CD4-positive, alpha-beta T cell treated with Interleukin-10 for 1 hour (primary cell): ENCODE measurements around the gene DDX27.
"Not testable (repeated sequence)": the region's sequence is repeated elsewhere in the genome, so short reads cannot be mapped to it uniquely, and the experiment has no call there.

Experiments used
- DNase-seq: peaks from one replicate; pipeline ENCODE4 v3.0.0-alpha.2; 2020

The DDX27 gene

DNA sequence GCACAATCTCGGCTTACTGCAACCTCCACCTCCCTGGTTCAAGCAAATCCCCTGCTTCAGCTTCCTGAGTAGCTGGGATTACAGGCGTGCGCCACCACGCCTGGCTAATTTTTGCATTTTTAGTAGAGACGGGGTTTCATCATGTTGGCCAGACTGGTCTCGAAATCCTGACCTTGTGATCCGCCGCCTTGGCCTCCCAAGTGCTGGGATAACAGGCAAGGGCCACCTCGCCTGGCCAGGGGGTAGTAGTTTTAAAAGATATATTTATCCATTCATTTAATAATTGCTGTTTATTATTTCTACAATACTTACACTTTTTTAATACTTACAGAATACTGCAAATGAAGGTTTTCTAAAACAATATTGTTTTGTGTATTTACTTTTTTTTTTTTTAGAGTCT is 15.5 kb upstream of the DDX27 start:
- DNase-seq: no peak

GRCh38 chr20:49207076-49207475 is 12.1 kb upstream of the DDX27 start:
- no peak for DNase-seq

GRCh38 chr20:49210101-49210756 is 9.0 kb upstream of the DDX27 start:
- DNase-seq: no peak

DNA sequence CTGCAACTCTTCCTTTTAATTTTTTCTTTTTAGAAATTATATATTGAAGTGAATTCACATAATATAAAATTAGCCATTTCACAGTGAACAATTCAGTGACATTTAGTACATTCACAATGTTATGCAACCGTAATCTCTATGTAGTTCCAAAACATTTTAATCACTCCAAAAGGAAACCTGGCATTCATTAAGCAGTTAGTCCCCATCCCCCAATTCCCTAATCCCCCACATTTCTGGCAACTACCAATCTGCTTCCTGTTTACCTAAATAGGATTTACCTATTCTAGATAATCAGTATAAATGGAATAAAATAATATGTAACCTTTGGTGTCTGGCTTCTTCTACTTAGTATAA is 8.5 kb upstream of the DDX27 start:
- DNase-seq: no peak

DNA sequence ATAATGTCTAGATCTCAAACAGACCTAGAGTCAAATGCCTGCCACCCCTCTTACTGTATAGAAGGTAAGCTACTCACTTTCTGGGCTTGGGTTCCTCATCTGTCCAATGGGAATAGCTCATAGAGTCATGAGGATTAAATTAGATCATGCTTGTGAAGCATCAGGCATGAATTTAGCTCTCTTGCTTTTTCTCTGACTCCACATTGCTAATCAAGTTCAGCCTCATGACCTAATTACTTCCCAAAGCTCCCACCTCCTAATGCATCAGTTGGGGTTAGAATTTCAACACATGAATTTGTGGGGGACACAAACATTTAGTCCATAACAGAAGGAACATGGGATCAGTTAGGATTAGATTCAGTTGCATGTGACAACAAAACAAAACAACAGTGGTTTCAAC is 4.6 kb upstream of the DDX27 start:
- no peak for DNase-seq

GRCh38 chr20:49215232-49215631 is 4.0 kb upstream of the DDX27 start:
- no peak for DNase-seq

GRCh38 chr20:49216991-49217578 is 2.1 kb upstream of the DDX27 start:
- DNase-seq: peak; percentile 91

GRCh38 chr20:49218739-49219090 is 501 bp upstream of the DDX27 start:
- not testable (repeated sequence) for DNase-seq

GRCh38 chr20:49219924-49220831 is 962 bp downstream of the DDX27 start:
- no peak for DNase-seq

GRCh38 chr20:49225896-49226295 is 6.7 kb downstream of the DDX27 start:
- DNase-seq: no peak

- no peak for DNase-seq
These were observed 9.5 kb downstream of the DDX27 start for GRCh38 chr20:49228676-49229075.

GRCh38 chr20:49229381-49229780 is 10.2 kb downstream of the DDX27 start:
- no peak for DNase-seq

DNA sequence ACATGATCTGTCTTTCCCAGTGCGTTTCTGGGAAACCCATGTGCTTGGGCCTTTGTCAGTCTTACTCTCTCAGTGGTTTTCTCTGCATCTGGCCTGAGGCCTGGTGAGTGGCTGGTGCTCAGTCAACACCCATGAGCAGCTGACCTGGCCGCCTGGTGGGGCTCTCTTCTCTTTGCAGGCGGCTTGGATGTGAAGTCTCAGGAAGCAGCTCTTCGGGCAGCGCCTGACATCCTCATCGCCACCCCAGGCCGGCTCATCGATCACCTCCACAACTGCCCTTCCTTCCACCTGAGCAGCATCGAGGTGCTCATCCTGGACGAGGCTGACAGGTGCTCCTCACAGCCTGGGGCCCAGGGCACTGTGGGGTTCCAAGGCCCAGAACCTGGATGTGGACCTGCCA is 10.8 kb downstream of the DDX27 start:
- no peak for DNase-seq

DNA sequence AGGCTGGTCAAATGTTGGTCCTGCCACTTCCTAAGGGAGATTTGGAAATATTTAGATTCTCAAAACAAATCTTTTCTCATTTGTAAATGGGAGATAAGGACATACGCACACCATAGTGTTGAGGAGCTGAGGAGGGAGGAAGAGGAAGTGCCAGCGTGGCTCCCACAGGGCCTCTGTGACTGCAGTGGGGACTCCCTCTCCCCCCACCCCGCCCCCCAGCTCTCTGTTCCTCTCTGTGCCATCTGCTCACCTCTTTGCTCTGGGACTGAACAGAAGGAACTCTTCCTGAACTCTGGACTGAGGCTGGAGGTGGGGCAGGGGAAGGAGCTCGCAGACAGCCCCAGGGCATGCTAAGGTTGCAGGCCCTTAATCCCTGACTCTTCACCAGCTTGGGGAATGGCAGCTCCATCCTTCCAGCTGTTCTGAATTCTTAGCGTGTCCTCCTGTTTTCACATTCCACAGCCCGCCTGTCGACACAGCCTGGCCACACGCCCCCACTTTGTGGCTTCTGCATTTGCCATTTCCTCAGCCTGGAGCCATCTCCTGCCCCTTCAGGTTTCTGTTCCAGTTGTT is 11.4 kb downstream of the DDX27 start:
- DNase-seq: no peak

DNA sequence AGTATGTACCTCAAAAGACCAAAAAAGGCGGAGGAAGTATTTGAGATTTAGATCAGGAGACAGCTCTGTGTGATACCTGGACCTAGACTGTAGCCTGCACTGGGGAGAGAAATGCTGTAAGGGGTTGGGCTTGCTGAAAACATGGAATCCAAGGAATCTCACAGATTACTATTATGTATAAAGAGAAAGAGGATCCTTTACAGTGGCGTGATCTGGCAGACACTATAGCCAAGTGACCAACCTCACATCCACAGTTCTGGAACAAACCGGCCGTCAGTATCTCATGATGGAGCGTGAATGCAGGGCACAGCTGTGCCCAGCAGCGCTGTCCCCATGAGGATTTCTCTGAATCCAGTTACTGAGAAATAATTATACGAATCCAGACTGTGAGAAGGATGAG is 12.3 kb downstream of the DDX27 start:
- no peak for DNase-seq

GRCh38 chr20:49233226-49233625 is 14.0 kb downstream of the DDX27 start:
- no peak for DNase-seq

GRCh38 chr20:49234831-49235230 is 15.6 kb downstream of the DDX27 start:
- no peak for DNase-seq

GRCh38 chr20:49236301-49236700 is 17.1 kb downstream of the DDX27 start:
- DNase-seq: no peak

DNA sequence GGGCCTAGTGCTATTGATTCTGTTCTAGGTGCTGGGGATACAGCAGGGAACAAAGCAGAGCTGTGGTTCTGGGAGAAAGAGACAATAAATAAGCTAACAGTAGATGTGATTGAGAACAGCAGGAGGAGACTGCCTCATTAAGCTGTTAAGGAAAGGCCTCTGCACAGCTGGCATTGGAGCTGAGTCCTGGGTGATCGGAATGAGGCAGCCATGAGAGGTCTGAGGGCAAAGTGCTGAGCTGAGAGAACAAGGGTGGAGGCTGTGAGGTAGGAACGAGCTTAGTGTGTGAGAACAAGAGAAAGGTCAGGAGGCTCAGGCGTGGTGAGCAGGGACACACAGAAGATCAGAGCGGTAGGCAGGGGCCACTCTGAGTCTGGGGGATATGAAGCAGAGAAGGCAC is 18.3 kb downstream of the DDX27 start:
- no peak for DNase-seq

- peak; percentile 52 for DNase-seq
These were observed 26.9 kb downstream of the DDX27 start for GRCh38 chr20:49245921-49246740.

GRCh38 chr20:49247169-49247723 is 28.0 kb downstream of the DDX27 start:
- no peak for DNase-seq

- DNase-seq: no peak
These were observed 28.6 kb downstream of the DDX27 start for GRCh38 chr20:49247792-49248191.

- DNase-seq: no peak
These were observed 29.1 kb downstream of the DDX27 start for GRCh38 chr20:49248301-49248700.
